HepG2 (cell line): Measurements from ENCODE around the gene SLC5A6. TPM values are rescaled to one million over a fixed set of nuclear protein-coding genes. Genes with fewer than 3 reads are reported as not detected.

Experiments
- ATF7-NPFF ChIP-seq: sonication (generic); formaldehyde crosslinking; IDR thresholded peaks from 2 replicates; pipeline ENCODE4 v1.8.1; 2023; ENCODE audit warnings: mild to moderate bottlenecking, low read depth, missing genetic modification reagents, moderate library complexity
- ATRX ChIP-seq: sonication (generic); formaldehyde crosslinking; IDR thresholded peaks from 2 replicates; pipeline ENCODE4 v1.4.0; 2020; ENCODE audit warnings: missing genetic modification reagents, borderline replicate concordance
- GRHL1 ChIP-seq: sonication (generic); formaldehyde crosslinking; conservative IDR thresholded peaks from 2 replicates; pipeline ENCODE4 v1.8.0; 2022; ENCODE audit warnings: missing genetic modification reagents
- HHEX ChIP-seq: IDR thresholded peaks from 2 replicates; pipeline ENCODE4 v1.6.1; 2016; ENCODE audit warnings: control low read depth
- IRX3 ChIP-seq: sonication (generic); formaldehyde crosslinking; IDR thresholded peaks from 2 replicates; pipeline ENCODE4 v1.8.1; 2023; ENCODE audit warnings: mild to moderate bottlenecking, low read depth, missing genetic modification reagents, borderline replicate concordance
- MED8 ChIP-seq: sonication (generic); formaldehyde crosslinking; IDR thresholded peaks from 2 replicates; pipeline ENCODE4 v1.8.1; 2023; ENCODE audit warnings: mild to moderate bottlenecking, missing genetic modification reagents; ENCODE audit not compliant: insufficient replicate concordance
- NONO ChIP-seq, 2 experiments: fragments of 450-650 bp in 1 of 2; sonication (generic) in 1 of 2; formaldehyde crosslinking in 1 of 2; IDR thresholded peaks in 1 of 2; conservative IDR thresholded peaks in 1 of 2; 2 replicates each; pipeline versions ENCODE4 v1.6.1 to v1.8.0; 2017 to 2022; ENCODE audit warnings: mild to moderate bottlenecking in 1 of 2, missing genetic modification reagents in 1 of 2, moderate library complexity in 1 of 2
- PAF1 ChIP-seq: IDR thresholded peaks from 2 replicates; pipeline ENCODE4 v1.6.1; 2016; ENCODE audit warnings: missing genetic modification reagents, missing compliant biosample characterization
- RAD51 ChIP-seq: fragments of 450-650 bp; IDR thresholded peaks from 2 replicates; pipeline ENCODE4 v1.6.1; 2016; ENCODE audit warnings: borderline replicate concordance
- RFX5 ChIP-seq: IDR thresholded peaks from 2 replicates; pipeline ENCODE4 v1.6.1; 2011; ENCODE audit warnings: low read depth, low read length, improper control_type of control experiment
- RXRB ChIP-seq: IDR thresholded peaks from 2 replicates; pipeline ENCODE4 v1.6.1; 2016; ENCODE audit warnings: borderline replicate concordance, missing genetic modification reagents, missing compliant biosample characterization
- SMAD3 ChIP-seq: sonication (generic); formaldehyde crosslinking; IDR thresholded peaks from 2 replicates; pipeline ENCODE4 v1.4.0; 2020; ENCODE audit warnings: missing genetic modification reagents
- SMARCC2 ChIP-seq: fragments of 450-650 bp; IDR thresholded peaks from 2 replicates; pipeline ENCODE4 v1.6.1; 2017; ENCODE audit warnings: antibody characterized with exemption, mild to moderate bottlenecking
- SNAPC2 ChIP-seq: sonication (generic); formaldehyde crosslinking; IDR thresholded peaks from 2 replicates; pipeline ENCODE4 v1.8.1; 2022; ENCODE audit warnings: mild to moderate bottlenecking, missing genetic modification reagents
- ZBTB20 ChIP-seq: sonication (generic); formaldehyde crosslinking; IDR thresholded peaks from 2 replicates; pipeline ENCODE4 v1.8.1; 2023; ENCODE audit warnings: missing genetic modification reagents, low read depth, mild to moderate bottlenecking, borderline replicate concordance
- ZBTB21 ChIP-seq: sonication (generic); formaldehyde crosslinking; IDR thresholded peaks from 2 replicates; pipeline ENCODE4 v1.4.0; 2020; ENCODE audit warnings: missing genetic modification reagents
- ZBTB49 ChIP-seq: sonication (generic); formaldehyde crosslinking; IDR thresholded peaks from 2 replicates; pipeline ENCODE4 v1.4.0; 2020; ENCODE audit warnings: missing genetic modification reagents, borderline replicate concordance
- ZFP37 ChIP-seq: sonication (generic); formaldehyde crosslinking; IDR thresholded peaks from 2 replicates; pipeline ENCODE4 v1.4.0; 2020; ENCODE audit warnings: missing genetic modification reagents, borderline replicate concordance
- ZIK1 ChIP-seq: sonication (generic); formaldehyde crosslinking; IDR thresholded peaks from 2 replicates; pipeline ENCODE4 v1.5.0; 2020; ENCODE audit warnings: mild to moderate bottlenecking, low read depth, missing genetic modification reagents, borderline replicate concordance
- ZNF282 ChIP-seq: fragments of 450-650 bp; IDR thresholded peaks from 2 replicates; pipeline ENCODE4 v1.6.1; 2018; ENCODE audit not compliant: partially characterized antibody
- ZNF501 ChIP-seq: sonication (generic); formaldehyde crosslinking; IDR thresholded peaks from 2 replicates; pipeline ENCODE4 v1.5.1; 2020; ENCODE audit warnings: mild to moderate bottlenecking, moderate library complexity, missing genetic modification reagents
- ZNF570 ChIP-seq: sonication (generic); formaldehyde crosslinking; IDR thresholded peaks from 2 replicates; pipeline ENCODE4 v1.4.0; 2020; ENCODE audit warnings: mild to moderate bottlenecking, missing genetic modification reagents, borderline replicate concordance
- ZNF740 ChIP-seq: sonication (generic); formaldehyde crosslinking; IDR thresholded peaks from 2 replicates; pipeline ENCODE4 v1.4.0; 2020; ENCODE audit warnings: missing genetic modification reagents
- ZSCAN21 ChIP-seq: sonication (generic); formaldehyde crosslinking; IDR thresholded peaks from 2 replicates; pipeline ENCODE4 v1.8.0; 2022; ENCODE audit warnings: mild to moderate bottlenecking, missing genetic modification reagents, moderate library complexity, borderline replicate concordance
- polyA plus RNA-seq, 8 experiments: library from polyadenylated mRNA; depleted of rRNA in 3 of 8; stranded (reverse) in 7 of 8; unstranded in 1 of 8; fragments of >200 nt; fragmentation: Illumina TruSeq in 4 of 8; extraction: Trizol in 4 of 8; gene quantifications; 2 replicates each; pipeline versions ENCODE4 v1.2.1 to v1.2.3, GENCODE V29; 2011 to 2016; ENCODE audit warnings: low read depth in 4 of 8, missing spikeins in 1 of 8, mixed read lengths in 1 of 8; ENCODE audit not compliant: insufficient read depth in 1 of 8
- total RNA-seq, 5 experiments: library from RNA; depleted of rRNA; stranded (reverse); fragments of >200 nt; fragmentation: Illumina TruSeq; extraction: Trizol; gene quantifications; 2 replicates each; pipeline ENCODE4 v1.2.3, GENCODE V29; 2016; ENCODE audit warnings: low read depth in 1 of 5

Gene SLC5A6
- total and polyA plus RNA-seq, 2 of the 13 experiments (the other 11 are each of a cell fraction or from before 2014, with no cell fraction given): 135 to 417 TPM

- no peak for TF ChIP-seq GRHL1 (CRISPR knock-in tag)
- no peak for TF ChIP-seq ZSCAN21
- TF ChIP-seq ZNF282: no peak
- no peak for TF ChIP-seq RAD51
- TF ChIP-seq ZNF570 (CRISPR knock-in tag): no peak
- TF ChIP-seq MED8: no peak
- TF ChIP-seq SMARCC2: no peak
- no peak for TF ChIP-seq HHEX (CRISPR knock-in tag)
- TF ChIP-seq ZFP37 (CRISPR knock-in tag): 0 out of 2 replicates have a peak, but pooled peaks have one; percentile 29
- no peak for TF ChIP-seq ATRX (CRISPR knock-in tag)
- no peak for TF ChIP-seq ZIK1 (CRISPR knock-in tag)
- TF ChIP-seq RXRB: peak; percentile 95
- no peak for TF ChIP-seq ATF7-NPFF
- 0 out of 2 replicates have a peak, but pooled peaks have one; percentile 10 for TF ChIP-seq RFX5
- no peak for TF ChIP-seq IRX3
- TF ChIP-seq ZBTB21 (CRISPR knock-in tag): no peak
- TF ChIP-seq ZBTB49 (CRISPR knock-in tag): no peak
- TF ChIP-seq SNAPC2: no peak
- no peak for TF ChIP-seq NONO (IDR thresholded peaks at IDR 0.05)
- TF ChIP-seq NONO (CRISPR knock-in tag; conservative IDR thresholded peaks at IDR 0.05): no peak
- no peak for TF ChIP-seq ZNF740 (CRISPR knock-in tag)
- TF ChIP-seq ZNF501 (CRISPR knock-in tag): 0 out of 2 replicates have a peak, but pooled peaks have one; percentile 32
- no peak for TF ChIP-seq PAF1 (CRISPR knock-in tag)
- TF ChIP-seq SMAD3 (CRISPR knock-in tag): no peak
- no peak for TF ChIP-seq ZBTB20 (CRISPR knock-in tag)
These were observed 26.6 kb downstream of the SLC5A6 start (continued) for GRCh38 chr2:27185331-27186026.
